Epithelial cell of proximal tubule (primary cell): ENCODE results near the gene CREB3L2. TPM values are rescaled to one million over a fixed set of nuclear protein-coding genes. Genes with fewer than 3 reads are reported as not detected.
"Not testable (repeated sequence)": the region's sequence is repeated elsewhere in the genome, so short reads cannot be mapped to it uniquely, and the experiment has no call there.

Experiments
- DNase-seq: peaks from one replicate; pipeline ENCODE4 v3.0.0-alpha.2; 2011; ENCODE audit warnings: low read depth
- H3K4me3 ChIP-seq: 2 replicates; pipeline ENCODE4 v1.5.1; 2011; ENCODE audit warnings: low read depth, mild to moderate bottlenecking, low read length
- total RNA-seq: library from RNA; depleted of rRNA; stranded (reverse); fragments of >200 nt; gene quantifications from 2 replicates; pipeline ENCODE4 v1.2.3, GENCODE V29; 2015
- TF ChIP-seq, protein P1 (sequence below): conservative IDR thresholded peaks from 2 replicates; pipeline ENCODE4 v1.5.1; 2012; ENCODE audit warnings: low read depth, mild to moderate bottlenecking, low read length

The CREB3L2 gene
- total RNA-seq, 1 donor from 2014 or later: 18.3 TPM

DNA sequence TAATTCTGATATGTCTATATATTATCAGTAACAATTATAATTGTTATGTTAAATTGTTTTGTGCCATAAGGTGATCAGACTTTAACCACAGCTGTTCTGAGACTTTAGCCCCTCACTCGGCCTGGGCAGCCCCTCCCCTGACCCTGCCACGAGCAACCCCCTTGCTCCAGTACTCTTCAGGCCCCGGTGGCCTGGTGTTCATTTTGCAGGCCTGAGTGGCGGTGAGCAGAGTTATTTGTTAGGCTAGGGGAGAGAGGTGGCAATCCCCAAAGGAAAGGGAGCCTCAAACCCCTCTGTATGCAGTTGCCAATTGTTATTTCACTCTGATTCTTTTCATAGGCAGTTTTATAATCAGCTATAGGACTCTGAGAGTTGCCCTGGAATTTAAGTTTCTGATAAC is 22.9 kb upstream of the CREB3L2 start:
- no peak for DNase-seq
- TF ChIP-seq, protein P1, sequence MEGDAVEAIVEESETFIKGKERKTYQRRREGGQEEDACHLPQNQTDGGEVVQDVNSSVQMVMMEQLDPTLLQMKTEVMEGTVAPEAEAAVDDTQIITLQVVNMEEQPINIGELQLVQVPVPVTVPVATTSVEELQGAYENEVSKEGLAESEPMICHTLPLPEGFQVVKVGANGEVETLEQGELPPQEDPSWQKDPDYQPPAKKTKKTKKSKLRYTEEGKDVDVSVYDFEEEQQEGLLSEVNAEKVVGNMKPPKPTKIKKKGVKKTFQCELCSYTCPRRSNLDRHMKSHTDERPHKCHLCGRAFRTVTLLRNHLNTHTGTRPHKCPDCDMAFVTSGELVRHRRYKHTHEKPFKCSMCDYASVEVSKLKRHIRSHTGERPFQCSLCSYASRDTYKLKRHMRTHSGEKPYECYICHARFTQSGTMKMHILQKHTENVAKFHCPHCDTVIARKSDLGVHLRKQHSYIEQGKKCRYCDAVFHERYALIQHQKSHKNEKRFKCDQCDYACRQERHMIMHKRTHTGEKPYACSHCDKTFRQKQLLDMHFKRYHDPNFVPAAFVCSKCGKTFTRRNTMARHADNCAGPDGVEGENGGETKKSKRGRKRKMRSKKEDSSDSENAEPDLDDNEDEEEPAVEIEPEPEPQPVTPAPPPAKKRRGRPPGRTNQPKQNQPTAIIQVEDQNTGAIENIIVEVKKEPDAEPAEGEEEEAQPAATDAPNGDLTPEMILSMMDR: no peak
- H3K4me3 ChIP-seq: no peak overlapping the region

- TF ChIP-seq, protein P1: no peak
- no peak for DNase-seq
- no peak overlapping the region for H3K4me3 ChIP-seq
Measured at GRCh38 chr7:138024343-138024691, 22.4 kb upstream of the CREB3L2 start.

DNA sequence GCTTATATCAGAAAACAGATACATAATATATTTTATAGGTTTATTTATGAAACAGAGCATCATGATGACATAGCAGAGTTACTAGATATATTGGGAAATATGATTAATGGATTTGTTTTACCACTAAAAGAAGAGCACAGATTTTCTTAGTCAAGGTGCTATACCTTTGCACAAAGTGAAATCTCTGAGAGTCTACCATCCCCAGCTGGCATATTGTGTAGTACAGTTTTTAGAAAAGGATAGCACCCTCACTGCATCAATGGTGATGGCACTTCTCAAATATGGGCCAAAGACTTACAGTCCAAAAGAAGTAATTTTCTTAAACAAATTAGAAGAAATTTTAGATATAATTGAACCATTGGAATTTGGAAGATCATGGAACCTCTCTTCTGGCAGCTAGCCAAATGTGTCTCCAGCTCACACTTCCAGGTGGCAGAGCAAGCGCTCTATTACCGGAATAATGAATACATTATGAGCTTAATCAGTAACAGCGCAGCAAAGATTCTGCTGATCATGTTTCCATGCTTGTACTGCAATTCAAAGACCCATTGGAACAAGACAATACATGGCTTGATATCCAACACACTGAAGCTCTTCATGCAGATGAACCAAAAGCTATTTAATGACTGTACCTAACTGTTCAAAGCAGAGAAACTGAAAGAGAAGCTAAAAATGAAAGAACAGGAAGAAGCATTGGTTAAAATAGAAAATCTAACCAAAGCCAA is 21.9 kb upstream of the CREB3L2 start:
- no peak overlapping the region for H3K4me3 ChIP-seq

GRCh38 chr7:138021889-138022288 is 20.0 kb upstream of the CREB3L2 start:
- DNase-seq: no peak
- H3K4me3 ChIP-seq: no peak overlapping the region
- TF ChIP-seq, protein P1: no peak

More for the DNA sequence above, 21.9 kb upstream of the CREB3L2 start:
- no peak for DNase-seq
- TF ChIP-seq, protein P1: no peak

GRCh38 chr7:138017992-138018391 is 16.1 kb upstream of the CREB3L2 start:
- DNase-seq: no peak
- TF ChIP-seq, protein P1: no peak
- no peak overlapping the region for H3K4me3 ChIP-seq

DNA sequence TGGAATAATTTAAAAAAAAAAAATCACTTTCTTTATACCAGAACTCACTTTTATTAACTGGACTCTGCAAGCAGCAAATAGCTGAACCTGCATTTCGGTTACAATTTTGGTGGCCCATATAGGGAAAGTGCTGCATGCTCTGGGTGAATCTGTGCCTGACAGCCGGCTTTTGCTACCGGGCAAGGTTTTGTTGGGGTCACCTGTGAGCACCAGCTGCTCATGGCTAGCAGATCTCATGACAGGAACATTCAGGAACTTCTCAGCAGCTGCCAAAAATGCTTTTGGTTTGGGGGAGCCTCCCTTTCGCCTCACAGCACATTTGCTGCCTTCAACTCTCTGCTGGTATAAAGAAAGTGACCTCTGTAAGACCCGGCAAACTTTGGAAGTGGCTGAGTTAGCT is 13.2 kb upstream of the CREB3L2 start:
- TF ChIP-seq, protein P1: no peak
- no peak for DNase-seq
- H3K4me3 ChIP-seq: no peak overlapping the region

DNA sequence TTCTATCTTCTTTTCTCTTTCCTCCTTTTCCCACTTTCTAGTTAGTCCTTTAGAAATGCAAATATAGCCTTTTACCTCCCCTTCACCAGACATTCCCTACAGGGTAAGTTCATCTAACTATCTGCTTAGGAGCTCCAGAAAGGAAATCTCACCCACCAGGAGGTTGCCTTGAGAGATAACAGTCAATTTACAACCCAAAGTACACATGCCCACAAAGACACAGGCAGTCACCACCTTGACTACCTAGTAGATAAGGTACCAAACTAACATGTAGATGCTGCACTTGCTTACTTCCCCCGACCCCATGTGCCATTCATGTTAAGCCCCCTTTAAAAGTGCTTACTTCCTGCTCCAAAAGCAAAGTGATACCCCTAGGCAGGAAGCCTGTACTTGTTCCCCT is 12.8 kb upstream of the CREB3L2 start:
- DNase-seq: no peak
- no peak overlapping the region for H3K4me3 ChIP-seq
- TF ChIP-seq, protein P1: no peak

GRCh38 chr7:138014201-138014600 is 12.3 kb upstream of the CREB3L2 start:
- not testable (repeated sequence) for DNase-seq

More at GRCh38 chr7:138014201-138014600, 12.3 kb upstream of the CREB3L2 start:
- not testable (repeated sequence) for H3K4me3 ChIP-seq
